ENCODE results near the gene TNFRSF25. TPM values are rescaled to one million over a fixed set of nuclear protein-coding genes. Genes with fewer than 3 reads are reported as not detected.

Gene TNFRSF25
- total RNA-seq, 1 experiment from 2014 or later = 19.4 TPM

- H3T11ph ChIP-seq (ENCODE audit: low read length) = no peak overlapping the region
- H3K9ac ChIP-seq (ENCODE audit: extremely low read depth, insufficient read length, low read length) = no peak overlapping the region
- DNase-seq = no peak
- no peaks in the 10 kb centered on the region for H3K79me2 ChIP-seq (ENCODE audit: insufficient read depth, low read length)
- no peak overlapping the region for H2BK5ac ChIP-seq (ENCODE audit: insufficient read length, low read length)
- H3K56ac ChIP-seq (ENCODE audit: insufficient read length, low read depth, low read length) = no peak overlapping the region
- no peak for TF ChIP-seq CTCF (conservative IDR thresholded peaks at IDR 0.05)
- H3K27ac Mint-ChIP-seq = no peak overlapping the region; a peak in 1 of 7 replicates
- no peaks in the 10 kb centered on the region for H3K9me3 Mint-ChIP-seq
- no peak overlapping the region for H2BK20ac ChIP-seq (ENCODE audit: low read depth, low read length, poor library complexity, severe bottlenecking)
- H3K14ac ChIP-seq (ENCODE audit: insufficient read depth, low read length) = no peak overlapping the region
- peaks cover 17 to 53% (median 49%) of the 10 kb centered on the region in 3 experiments; a peak in 6 of 7 replicates for H3K36me3 Mint-ChIP-seq (ENCODE audit: insufficient read depth in 1 of 3, low read depth in 3 of 3)
- no peak overlapping the region for H2AFZ ChIP-seq (ENCODE audit: low read length)
- no peak overlapping the region for H3K4ac ChIP-seq (ENCODE audit: low read depth, low read length)
- no peak overlapping the region for H4K8ac ChIP-seq (replicated peaks; ENCODE audit: insufficient read length, low read depth, low read length)
- H3K4me1 ChIP-seq (ENCODE audit: insufficient read depth, low read length) = no peaks in the 10 kb centered on the region; the same call in 1 of the 2 replicates
- H4K5ac ChIP-seq (ENCODE audit: insufficient read length, low read depth, low read length) = no peak overlapping the region
- H2BK12ac ChIP-seq (ENCODE audit: insufficient read length, low read depth, low read length) = no peak overlapping the region
- H2BK15ac ChIP-seq (ENCODE audit: low read depth, low read length) = no peak overlapping the region
- H3K27ac ChIP-seq (ENCODE audit: insufficient read length, low read depth, low read length) = no peak overlapping the region
- H3K27me3 ChIP-seq (ENCODE audit: insufficient read depth, low read length) = no peaks in the 10 kb centered on the region
- no peak overlapping the region for H2AK5ac ChIP-seq (ENCODE audit: insufficient read length, low read length)
- no peaks in the 10 kb centered on the region; the same call in 1 of the 2 replicates for H3K27me3 Mint-ChIP-seq (ENCODE audit: low read depth)
- H3K23me2 ChIP-seq (ENCODE audit: insufficient read length, low read depth, low read length, poor library complexity, severe bottlenecking) = no peaks in the 10 kb centered on the region
- no peak overlapping the region for H3K23ac ChIP-seq (ENCODE audit: insufficient read length, low read depth, low read length)
- no peak overlapping the region for H2BK120ac ChIP-seq (ENCODE audit: low read depth, low read length, poor library complexity, severe bottlenecking)
- H3K79me1 ChIP-seq (ENCODE audit: insufficient read depth, low read depth, low read length, poor library complexity, severe bottlenecking) = no peaks in the 10 kb centered on the region
- H3K4me3 Mint-ChIP-seq = no peak overlapping the region
- no CpG with 5 or more reads among the region's 30 CpGs for WGBS (ENCODE audit: extremely low coverage, insufficient read length, low lambda C conversion rate)
- H4K20me1 ChIP-seq (ENCODE audit: control insufficient read depth, insufficient read depth, insufficient read length) = no peaks in the 10 kb centered on the region
- peaks cover 3 to 21% of the 10 kb centered on the region in 2 experiments; a peak in 3 of 4 replicates for H3K4me1 Mint-ChIP-seq
- H3K18ac ChIP-seq (ENCODE audit: insufficient read length, low read depth, low read length) = no peak overlapping the region
- no peak overlapping the region for H3K4me2 ChIP-seq (ENCODE audit: insufficient read depth, insufficient read length, low read length)
- no peak overlapping the region for H4K91ac ChIP-seq (ENCODE audit: insufficient read length, low read depth, low read length)
- H3K9me3 ChIP-seq (ENCODE audit: control insufficient read depth, low read depth, low read length) = no peaks in the 10 kb centered on the region
Measured at GRCh38 chr1:6467744-6468688, 2.0 kb upstream of the TNFRSF25 start.

Measured in H9 (cell line).